Endothelial cell of umbilical vein (primary cell): ENCODE measurements around the gene LCN15. TPM values are rescaled to one million over a fixed set of nuclear protein-coding genes. Genes with fewer than 3 reads are reported as not detected.
"Not testable (repeated sequence)": the region's sequence is repeated elsewhere in the genome, so short reads cannot be mapped to it uniquely, and the experiment has no call there.

Source experiments
- BruUV-seq: library from RNA; stranded (reverse); fragments of 400-500 nt; replicated peaks from 2 replicates; lab custom pipeline; 2021; lab: Mats Ljungman, UMichigan
- CTCF ChIA-PET: fragments of 300-600, 350-600 bp; sonication (Branson Sonifier 250); formaldehyde crosslinking; loops from one replicate; lab custom pipeline; 2021; ENCODE audit warnings: antibody characterized with exemption, inconsistent platforms; lab: Charles Lee
- POLR2A ChIA-PET: fragments of 300-600, 350-600 bp; sonication (Branson Sonifier 250); formaldehyde crosslinking; loops from one replicate; lab custom pipeline; 2021; ENCODE audit warnings: antibody characterized with exemption, inconsistent platforms; lab: Charles Lee
- DNase-seq: peaks from one replicate; pipeline ENCODE4 v3.0.0-alpha.2; 2011; ENCODE audit warnings: low read depth, low spot score
- FAIRE-seq: peaks from 2 replicates; lab custom pipeline; 2011; peaks lifted over from hg19 to GRCh38; lab: Jason Lieb, UNC
- H2AFZ ChIP-seq: 2 replicates; pipeline ENCODE4 v1.6.0; 2012; ENCODE audit warnings: low read depth, low read length, control low read depth, inconsistent platforms
- H3K27ac ChIP-seq: 2 replicates; pipeline ENCODE4 v1.5.1; 2011; ENCODE audit warnings: low read depth, mild to moderate bottlenecking, control low read depth, low read length, moderate library complexity; ENCODE audit not compliant: insufficient read depth
- H3K27me3 ChIP-seq, 2 experiments: 2 replicates each; pipeline versions ENCODE4 v1.6.0 to v1.6.1; 2011; ENCODE audit warnings: low read length in 2 of 2, mixed read lengths in 1 of 2; ENCODE audit not compliant: control insufficient read depth in 2 of 2, insufficient read depth in 2 of 2
- H3K36me3 ChIP-seq, 2 experiments: 2 replicates in 1 of 2; 3 replicates in 1 of 2; pipeline ENCODE4 v1.5.1; 2011; ENCODE audit warnings: low read length in 2 of 2, mild to moderate bottlenecking in 1 of 2, moderate library complexity in 1 of 2; ENCODE audit not compliant: control insufficient read depth in 2 of 2, insufficient read depth in 2 of 2; ENCODE audit errors: extremely low read depth in 1 of 2
- H3K4me1 ChIP-seq: 3 replicates; pipeline ENCODE4 v1.5.1; 2011; ENCODE audit warnings: mild to moderate bottlenecking, low read length; ENCODE audit not compliant: control insufficient read depth, insufficient read depth; ENCODE audit errors: extremely low read depth
- H3K4me2 ChIP-seq: 2 replicates; pipeline ENCODE4 v1.6.1; 2011; ENCODE audit warnings: low read length, control low read depth, mixed read lengths; ENCODE audit not compliant: insufficient read depth
- H3K4me3 ChIP-seq, 3 experiments: fragments of 200-600 bp in 1 of 3; sonication (generic), shearing (Covaris generic) in 1 of 3; replicated peaks in 1 of 3; 2 replicates each; pipeline ENCODE4 v1.5.1; 2011 to 2016; ENCODE audit warnings: control low read depth in 3 of 3, low read length in 3 of 3, mild to moderate bottlenecking in 2 of 3, inconsistent platforms in 1 of 3, low read depth in 1 of 3, moderate library complexity in 1 of 3; ENCODE audit not compliant: insufficient read depth in 1 of 3
- H3K79me2 ChIP-seq: 2 replicates; pipeline ENCODE4 v1.6.0; 2012; ENCODE audit warnings: low read length, inconsistent platforms; ENCODE audit not compliant: control insufficient read depth, insufficient read depth
- H3K9ac ChIP-seq: replicated peaks from 2 replicates; pipeline ENCODE3; 2011; ENCODE audit warnings: low read length, control low read depth; ENCODE audit not compliant: insufficient read depth; ENCODE audit errors: extremely low read depth
- H3K9me1 ChIP-seq: replicated peaks from 3 replicates; pipeline ENCODE4 v1.6.0; 2011; ENCODE audit warnings: mild to moderate bottlenecking, low read length; ENCODE audit not compliant: control insufficient read depth, insufficient read depth; ENCODE audit errors: extremely low read depth
- H3K9me3 ChIP-seq: replicated peaks from 2 replicates; pipeline ENCODE4 v1.5.1; 2012; ENCODE audit warnings: low read length, inconsistent platforms; ENCODE audit not compliant: control insufficient read depth, insufficient read depth
- H4K20me1 ChIP-seq: replicated peaks from 2 replicates; pipeline ENCODE3; 2011; ENCODE audit warnings: mild to moderate bottlenecking, low read length; ENCODE audit not compliant: control insufficient read depth, insufficient read depth; ENCODE audit errors: extremely low read depth
- EZH2 ChIP-seq: IDR thresholded peaks from 2 replicates; pipeline ENCODE4 v1.6.1; 2012; ENCODE audit warnings: borderline replicate concordance, low read depth, mild to moderate bottlenecking, moderate library complexity, low read length, inconsistent platforms; ENCODE audit not compliant: severe bottlenecking
- FOS ChIP-seq: IDR thresholded peaks from 2 replicates; pipeline ENCODE4 v1.6.1; 2011; ENCODE audit warnings: mild to moderate bottlenecking, low read length, moderate library complexity, borderline replicate concordance; ENCODE audit not compliant: insufficient read depth
- GATA2 ChIP-seq: IDR thresholded peaks from 2 replicates; pipeline ENCODE4 v1.7.0; 2011; ENCODE audit warnings: low read depth, mild to moderate bottlenecking, moderate library complexity, mixed read lengths, low read length; ENCODE audit not compliant: insufficient read length, insufficient read depth
- JUN ChIP-seq: IDR thresholded peaks from 2 replicates; pipeline ENCODE4 v1.6.1; 2011; ENCODE audit warnings: borderline replicate concordance, low read depth; ENCODE audit not compliant: insufficient read length, insufficient read depth
- MYC ChIP-seq: IDR thresholded peaks from one replicate; pipeline ENCODE4 v1.6.1; 2011; ENCODE audit warnings: mild to moderate bottlenecking, low read depth, low read length
- POLR2A ChIP-seq: IDR thresholded peaks from 2 replicates; pipeline ENCODE4 v1.6.1; 2012; ENCODE audit warnings: low read depth, mild to moderate bottlenecking, control low read depth, low read length
- POLR2AphosphoS5 ChIP-seq: IDR thresholded peaks from 2 replicates; pipeline ENCODE4 v1.6.1; 2012; ENCODE audit warnings: low read depth, mild to moderate bottlenecking, control low read depth, low read length, moderate library complexity; ENCODE audit not compliant: insufficient read depth
- dilution Hi-C: fragments of 300-500 bp; cut with MboI; formaldehyde crosslinking; loops from one replicate; pipeline ENCODE4 v1.15.0; 2019; ENCODE audit warnings: low sequenced_read_pairs; ENCODE audit not compliant: extremely low pct_ligation_motif_present
- intact Hi-C: fragments of 100-400 bp; cut with micrococcal nuclease; formaldehyde crosslinking; loops from one replicate; pipeline ENCODE4 v1.10.0; 2022
- polyA plus RNA-seq, 4 experiments: library from polyadenylated mRNA; depleted of rRNA in 3 of 4; stranded (reverse) in 3 of 4; unstranded in 1 of 4; fragments of >200 nt; gene quantifications; 2 replicates each; pipeline versions ENCODE4 v1.2.1 to v1.2.3, GENCODE V29; 2011 to 2012; ENCODE audit warnings: missing spikeins in 1 of 4
- total RNA-seq: library from RNA; stranded (reverse); gene quantifications from 2 replicates; pipeline ENCODE4 v1.2.3, GENCODE V29; 2021
- TF ChIP-seq, protein P1 (sequence below): IDR thresholded peaks from 2 replicates; pipeline ENCODE4 v1.6.1; 2011; ENCODE audit not compliant: insufficient read depth, insufficient read length
- TF ChIP-seq, protein P2 (sequence below), 2 donors: IDR thresholded peaks; 1 replicate in 1 of 2; 2 replicates in 1 of 2; pipeline ENCODE4 v1.5.1; 2011; ENCODE audit warnings: low read length in 2 of 2, mild to moderate bottlenecking in 2 of 2, moderate library complexity in 2 of 2, control low read depth in 1 of 2, inconsistent platforms in 1 of 2, low read depth in 1 of 2; ENCODE audit not compliant: insufficient read depth in 1 of 2; ENCODE audit errors: extremely low read depth in 1 of 2

Gene LCN15
- total and polyA plus RNA-seq, 2 donors (not counting 3 experiments of a cell fraction or from before 2014, with no cell fraction given): not detected

DNA sequence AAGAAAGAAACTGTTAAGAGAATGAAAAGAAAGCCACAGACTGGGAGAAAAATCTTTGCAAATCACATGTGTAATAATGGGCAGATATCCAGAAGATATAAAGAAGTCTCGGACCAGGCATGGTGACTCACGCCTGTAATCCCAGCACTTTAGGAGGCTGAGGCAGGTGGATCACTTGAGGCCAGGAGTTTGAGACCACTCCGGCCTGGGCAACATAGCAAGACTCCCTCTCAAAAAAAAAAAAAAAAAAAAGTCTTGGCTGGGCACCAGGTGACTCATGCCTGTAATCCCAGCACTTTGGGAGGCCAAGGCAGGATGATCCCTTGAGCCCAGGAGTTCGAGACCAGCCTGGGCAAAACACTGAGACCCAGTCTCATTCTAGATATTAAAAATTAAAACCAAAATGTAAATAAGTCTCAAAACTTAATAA is 53.1 kb downstream of the LCN15 start:
- peak; percentile 67 for FAIRE-seq
- TF ChIP-seq FOS: peak; percentile 70
- peak; percentile 23 for TF ChIP-seq JUN
- intact Hi-C loops: loop anchor here (5.0 kb wide), 3 partner anchors 39 to 229 kb away; partner anchors contain the start of gene SEC16A
- H3K9ac ChIP-seq, H3K4me2 ChIP-seq, H3K27me3 ChIP-seq, H3K27ac ChIP-seq, H3K9me3 ChIP-seq, H3K4me3 ChIP-seq, dilution Hi-C loops, POLR2A ChIA-PET, H3K36me3 ChIP-seq, BruUV-seq, H2AFZ ChIP-seq, H4K20me1 ChIP-seq, H3K9me1 ChIP-seq: not testable (repeated sequence)
- CTCF ChIA-PET: interaction anchor here (0.6 to 1.2 kb wide), 2 partner anchors 16 to 17 kb away, joined by 3 to 5 read pairs; no protein-coding TSS in a partner anchor
- DNase-seq: peak; percentile 80
- Histone ChIP-seq H3K4me1 (peaks cover 27% of the 10 kb centered on the region), H3K79me2 (peaks cover 31% of the 10 kb centered on the region)

DNA sequence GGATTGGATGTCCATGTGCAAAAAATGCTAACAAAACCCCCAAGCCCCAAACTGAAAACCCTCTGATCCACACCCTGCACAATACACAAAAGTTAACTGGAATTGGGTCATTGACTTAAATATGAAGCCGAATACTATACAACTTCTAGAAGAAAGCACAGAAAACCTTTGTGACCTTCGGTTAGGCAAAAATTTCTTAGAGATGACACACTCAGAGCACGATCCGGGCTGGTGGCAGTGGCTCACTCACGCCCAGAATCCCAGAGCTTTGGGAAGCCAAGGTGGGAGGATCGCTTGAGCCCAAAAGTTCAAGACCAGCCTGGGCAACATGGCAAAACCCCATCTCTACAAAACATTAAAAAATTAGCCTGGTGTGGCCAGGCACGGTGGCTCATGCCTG is 53.8 kb downstream of the LCN15 start:
- no peak for FAIRE-seq
- Histone ChIP-seq H3K4me2 (no peak overlapping the region), H3K79me2 (peaks cover 24% of the 10 kb centered on the region), H3K9ac (no peak overlapping the region), H3K9me1 (no peaks in the 10 kb centered on the region), H2AFZ (no peak overlapping the region), H3K4me1 (peaks cover 22% of the 10 kb centered on the region), H4K20me1 (no peaks in the 10 kb centered on the region), H3K9me3 (no peaks in the 10 kb centered on the region), H3K27ac (no peak overlapping the region), H3K27me3 (no peaks in the 10 kb centered on the region), H3K4me3 (no peak overlapping the region), H3K36me3 (peaks cover 0 to 2% of the 10 kb centered on the region in 2 experiments)
- intact Hi-C loops (loop anchor here (5.0 kb wide), 3 partner anchors 38 to 228 kb away; partner anchors contain the start of gene SEC16A), dilution Hi-C loops (no loop called here)
- POLR2A ChIA-PET: no interaction called here
- TF ChIP-seq EZH2 (no peak), POLR2A (no peak), GATA2 (no peak), MYC (no peak), POLR2AphosphoS5 (no peak), FOS (no peak), JUN (no peak)
- TF ChIP-seq, protein P1, sequence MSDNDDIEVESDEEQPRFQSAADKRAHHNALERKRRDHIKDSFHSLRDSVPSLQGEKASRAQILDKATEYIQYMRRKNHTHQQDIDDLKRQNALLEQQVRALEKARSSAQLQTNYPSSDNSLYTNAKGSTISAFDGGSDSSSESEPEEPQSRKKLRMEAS: no peak
- TF ChIP-seq, protein P2, sequence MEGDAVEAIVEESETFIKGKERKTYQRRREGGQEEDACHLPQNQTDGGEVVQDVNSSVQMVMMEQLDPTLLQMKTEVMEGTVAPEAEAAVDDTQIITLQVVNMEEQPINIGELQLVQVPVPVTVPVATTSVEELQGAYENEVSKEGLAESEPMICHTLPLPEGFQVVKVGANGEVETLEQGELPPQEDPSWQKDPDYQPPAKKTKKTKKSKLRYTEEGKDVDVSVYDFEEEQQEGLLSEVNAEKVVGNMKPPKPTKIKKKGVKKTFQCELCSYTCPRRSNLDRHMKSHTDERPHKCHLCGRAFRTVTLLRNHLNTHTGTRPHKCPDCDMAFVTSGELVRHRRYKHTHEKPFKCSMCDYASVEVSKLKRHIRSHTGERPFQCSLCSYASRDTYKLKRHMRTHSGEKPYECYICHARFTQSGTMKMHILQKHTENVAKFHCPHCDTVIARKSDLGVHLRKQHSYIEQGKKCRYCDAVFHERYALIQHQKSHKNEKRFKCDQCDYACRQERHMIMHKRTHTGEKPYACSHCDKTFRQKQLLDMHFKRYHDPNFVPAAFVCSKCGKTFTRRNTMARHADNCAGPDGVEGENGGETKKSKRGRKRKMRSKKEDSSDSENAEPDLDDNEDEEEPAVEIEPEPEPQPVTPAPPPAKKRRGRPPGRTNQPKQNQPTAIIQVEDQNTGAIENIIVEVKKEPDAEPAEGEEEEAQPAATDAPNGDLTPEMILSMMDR (IDR thresholded peaks at IDR 0.05; ENCODE audit: extremely low read depth in 1 of 2, insufficient read depth in 1 of 2, low read depth in 1 of 2, low read length in 2 of 2): no peak
- BruUV-seq: no TSS peak
- CTCF ChIA-PET: interaction anchor here (0.6 to 1.2 kb wide), 2 partner anchors 16 to 18 kb away, joined by 3 to 5 read pairs; no protein-coding TSS in a partner anchor
- DNase-seq: no peak
